Neural progenitor cell (in vitro differentiated cells): ENCODE data around the gene DTX1. TPM values are rescaled to one million over a fixed set of nuclear protein-coding genes. Genes with fewer than 3 reads are reported as not detected.
A peak's percentile ranks its signal among the peaks of the same experiment; 100 is the strongest.

Source experiments
- DNase-seq: peaks from one replicate; pipeline ENCODE4 v3.0.0-alpha.2; 2016; ENCODE audit warnings: low spot score
- H2AFZ ChIP-seq: fragments of 200-600 bp; sonication (generic); replicated peaks from 2 replicates; pipeline ENCODE4 v1.6.1; 2016; ENCODE audit warnings: antibody characterized with exemption
- H3F3A ChIP-seq: fragments of 200-600 bp; sonication (generic); 2 replicates; pipeline ENCODE4 v1.6.1; 2016; ENCODE audit warnings: antibody characterized with exemption, low read depth
- H3K27ac ChIP-seq: fragments of 200-600 bp; sonication (generic); 2 replicates; pipeline ENCODE4 v1.5.1; 2016; ENCODE audit warnings: mild to moderate bottlenecking
- H3K27me3 ChIP-seq: fragments of 200-600 bp; sonication (generic); 2 replicates; pipeline ENCODE4 v1.6.1; 2016; ENCODE audit warnings: mild to moderate bottlenecking, moderate library complexity
- H3K36me3 ChIP-seq: fragments of 200-600 bp; sonication (generic); 2 replicates; pipeline ENCODE4 v1.5.1; 2016
- H3K4me1 ChIP-seq: fragments of 200-600 bp; sonication (generic); 2 replicates; pipeline ENCODE4 v1.6.1; 2016; ENCODE audit warnings: mixed run types
- H3K4me2 ChIP-seq: fragments of 200-600 bp; sonication (generic); 2 replicates; pipeline ENCODE4 v1.6.1; 2016
- H3K4me3 ChIP-seq: fragments of 200-600 bp; sonication (generic); 2 replicates; pipeline ENCODE4 v1.5.1; 2016
- H3K79me2 ChIP-seq: fragments of 200-600 bp; sonication (generic); 2 replicates; pipeline ENCODE4 v1.6.1; 2016; ENCODE audit warnings: low read depth
- H3K9ac ChIP-seq: fragments of 200-600 bp; sonication (generic); 2 replicates; pipeline ENCODE4 v1.6.1; 2016
- H3K9me3 ChIP-seq: fragments of 200-600 bp; sonication (generic); 2 replicates; pipeline ENCODE4 v1.5.1; 2016; ENCODE audit warnings: low read depth
- H4K20me1 ChIP-seq: fragments of 200-600 bp; sonication (generic); 2 replicates; pipeline ENCODE4 v1.6.1; 2016; ENCODE audit warnings: low read depth
- H3K27ac Mint-ChIP-seq: 3 replicates; pipeline ENCODE4 v1.8.0; 2021; ENCODE audit warnings: mixed read lengths
- H3K27me3 Mint-ChIP-seq: 2 replicates; pipeline ENCODE4 v1.8.0; 2022; ENCODE audit warnings: low read depth, mild to moderate bottlenecking, inconsistent platforms, moderate library complexity, mixed read lengths; ENCODE audit not compliant: insufficient read depth
- H3K36me3 Mint-ChIP-seq: 3 replicates; pipeline ENCODE4 v1.8.0; 2021; ENCODE audit warnings: mixed read lengths
- H3K4me1 Mint-ChIP-seq: 3 replicates; pipeline ENCODE4 v1.8.0; 2021; ENCODE audit warnings: mixed read lengths
- H3K4me3 Mint-ChIP-seq: 3 replicates; pipeline ENCODE4 v1.8.0; 2021; ENCODE audit warnings: mild to moderate bottlenecking, moderate library complexity, mixed read lengths
- H3K9me3 Mint-ChIP-seq: 3 replicates; pipeline ENCODE4 v1.8.0; 2020; ENCODE audit warnings: mixed read lengths
- EZH2 ChIP-seq: fragments of 200-600 bp; sonication (generic); IDR thresholded peaks from 2 replicates; pipeline ENCODE4 v1.6.1; 2017; ENCODE audit warnings: antibody characterized with exemption, mild to moderate bottlenecking, moderate library complexity
- EZH2phosphoT487 ChIP-seq: fragments of 200-600 bp; sonication (generic); IDR thresholded peaks from 2 replicates; pipeline ENCODE4 v1.6.1; 2017; ENCODE audit warnings: antibody characterized with exemption
- total RNA-seq: library from RNA; depleted of rRNA; stranded (reverse); fragments of >200 nt; gene quantifications from 2 replicates; pipeline ENCODE4 v1.2.3, GENCODE V29; 2015; ENCODE audit warnings: low replicate concordance
- TF ChIP-seq, protein P1 (sequence below): fragments of 200-600 bp; sonication (generic); IDR thresholded peaks from 2 replicates; pipeline ENCODE4 v1.5.1; 2017; ENCODE audit warnings: antibody characterized with exemption, mild to moderate bottlenecking

DTX1 gene
- total RNA-seq, 1 donor from 2014 or later = 0.49 TPM

GRCh38 chr12:113064395-113065125 lies 8.0 kb downstream of the DTX1 start:
- no peak for DNase-seq
- Mint-ChIP-seq H3K9me3 (no peaks in the 10 kb centered on the region), H3K36me3 (no peaks in the 10 kb centered on the region), H3K4me3 (peak overlapping the region; percentile 73), H3K27ac (peak overlapping the region; percentile 10), H3K27me3 (peaks cover 6% of the 10 kb centered on the region), H3K4me1 (peaks cover 21% of the 10 kb centered on the region)
- peaks cover 7% of the 10 kb centered on the region for H3K4me1 ChIP-seq
- H3K27me3 ChIP-seq = peaks cover 38% of the 10 kb centered on the region
- peaks cover 68% of the 10 kb centered on the region for H4K20me1 ChIP-seq
- TF ChIP-seq, protein P1, sequence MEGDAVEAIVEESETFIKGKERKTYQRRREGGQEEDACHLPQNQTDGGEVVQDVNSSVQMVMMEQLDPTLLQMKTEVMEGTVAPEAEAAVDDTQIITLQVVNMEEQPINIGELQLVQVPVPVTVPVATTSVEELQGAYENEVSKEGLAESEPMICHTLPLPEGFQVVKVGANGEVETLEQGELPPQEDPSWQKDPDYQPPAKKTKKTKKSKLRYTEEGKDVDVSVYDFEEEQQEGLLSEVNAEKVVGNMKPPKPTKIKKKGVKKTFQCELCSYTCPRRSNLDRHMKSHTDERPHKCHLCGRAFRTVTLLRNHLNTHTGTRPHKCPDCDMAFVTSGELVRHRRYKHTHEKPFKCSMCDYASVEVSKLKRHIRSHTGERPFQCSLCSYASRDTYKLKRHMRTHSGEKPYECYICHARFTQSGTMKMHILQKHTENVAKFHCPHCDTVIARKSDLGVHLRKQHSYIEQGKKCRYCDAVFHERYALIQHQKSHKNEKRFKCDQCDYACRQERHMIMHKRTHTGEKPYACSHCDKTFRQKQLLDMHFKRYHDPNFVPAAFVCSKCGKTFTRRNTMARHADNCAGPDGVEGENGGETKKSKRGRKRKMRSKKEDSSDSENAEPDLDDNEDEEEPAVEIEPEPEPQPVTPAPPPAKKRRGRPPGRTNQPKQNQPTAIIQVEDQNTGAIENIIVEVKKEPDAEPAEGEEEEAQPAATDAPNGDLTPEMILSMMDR = no peak
- no peak for TF ChIP-seq EZH2phosphoT487
- TF ChIP-seq EZH2 = no peak
- no peaks in the 10 kb centered on the region for H3K9me3 ChIP-seq
- no peak overlapping the region for H3K27ac ChIP-seq
- H3K9ac ChIP-seq = no peak overlapping the region
- no peak overlapping the region for H2AFZ ChIP-seq
- no peaks in the 10 kb centered on the region for H3K36me3 ChIP-seq
- H3F3A ChIP-seq = peaks cover 6% of the 10 kb centered on the region
- H3K4me3 ChIP-seq = no peak overlapping the region
- H3K79me2 ChIP-seq = no peaks in the 10 kb centered on the region
- no peak overlapping the region for H3K4me2 ChIP-seq

- TF ChIP-seq EZH2 (no peak), EZH2phosphoT487 (no peak)
- TF ChIP-seq, protein P1 = no peak
- H3K4me3 Mint-ChIP-seq = no peak overlapping the region
- peaks cover 31% of the 10 kb centered on the region for H3K27me3 ChIP-seq
- H3F3A ChIP-seq = peaks cover 6% of the 10 kb centered on the region
- H3K79me2 ChIP-seq = no peaks in the 10 kb centered on the region
- no peak overlapping the region for H2AFZ ChIP-seq
- no peak overlapping the region for H3K4me3 ChIP-seq
- no peaks in the 10 kb centered on the region for H3K9me3 Mint-ChIP-seq
- peak; percentile 83 for DNase-seq
- peaks cover 68% of the 10 kb centered on the region for H4K20me1 ChIP-seq
- no peak overlapping the region for H3K27ac ChIP-seq
- peaks cover 7% of the 10 kb centered on the region for H3K4me1 ChIP-seq
- H3K27ac Mint-ChIP-seq = no peak overlapping the region
- peaks cover 6% of the 10 kb centered on the region for H3K27me3 Mint-ChIP-seq
- H3K4me1 Mint-ChIP-seq = peaks cover 21% of the 10 kb centered on the region
- no peaks in the 10 kb centered on the region for H3K36me3 ChIP-seq
- no peaks in the 10 kb centered on the region for H3K36me3 Mint-ChIP-seq
- peak overlapping the region; percentile 67 for H3K4me2 ChIP-seq
- H3K9me3 ChIP-seq = no peaks in the 10 kb centered on the region
- H3K9ac ChIP-seq = no peak overlapping the region
Observed at GRCh38 chr12:113065126-113066007, 8.8 kb downstream of the DTX1 start.

DNA sequence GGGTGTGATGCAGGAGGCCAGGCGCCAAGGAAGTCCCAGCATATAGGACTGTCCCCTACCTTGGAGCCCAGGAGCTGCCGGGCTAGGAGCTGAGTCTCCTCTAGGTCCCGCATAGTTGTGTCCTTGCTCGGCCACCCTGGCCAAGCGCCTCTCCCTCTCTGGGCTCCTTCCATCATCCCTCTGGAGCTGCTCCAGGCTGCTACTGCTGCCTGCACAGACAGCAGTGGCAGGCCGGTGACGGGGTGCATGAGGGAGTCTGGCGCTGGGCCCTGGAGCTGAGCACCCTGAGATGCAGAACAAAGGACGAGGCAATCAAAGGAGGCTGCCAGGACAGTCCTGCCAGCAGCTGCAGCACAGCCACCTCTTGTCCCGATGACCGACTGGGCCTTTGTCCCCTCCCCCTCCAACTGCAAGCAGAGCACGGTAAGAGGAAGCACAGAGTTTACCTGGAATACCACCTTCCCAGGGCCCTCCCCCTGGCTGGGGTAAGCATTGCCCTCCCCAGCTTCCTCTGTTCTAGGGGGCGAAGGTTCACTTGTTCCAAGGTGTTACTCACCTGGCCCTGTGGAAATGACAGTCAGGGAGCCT lies 10.4 kb downstream of the DTX1 start:
- no peak for DNase-seq
- no peaks in the 10 kb centered on the region for H3K36me3 Mint-ChIP-seq
- H2AFZ ChIP-seq = no peak overlapping the region
- H3K27me3 Mint-ChIP-seq = peaks cover 4% of the 10 kb centered on the region
- TF ChIP-seq EZH2 = no peak
- no peak for TF ChIP-seq EZH2phosphoT487
- TF ChIP-seq, protein P1 = no peak
- no peak overlapping the region for H3K9ac ChIP-seq
- no peaks in the 10 kb centered on the region for H3K9me3 ChIP-seq
- no peaks in the 10 kb centered on the region for H3K9me3 Mint-ChIP-seq
- H4K20me1 ChIP-seq = peaks cover 74% of the 10 kb centered on the region
- H3K79me2 ChIP-seq = no peaks in the 10 kb centered on the region
- no peak overlapping the region for H3K27ac Mint-ChIP-seq
- H3K4me3 ChIP-seq = no peak overlapping the region
- peaks cover 6% of the 10 kb centered on the region for H3F3A ChIP-seq
- H3K36me3 ChIP-seq = no peaks in the 10 kb centered on the region
- no peak overlapping the region for H3K4me2 ChIP-seq
- H3K4me3 Mint-ChIP-seq = no peak overlapping the region
- peaks cover 22% of the 10 kb centered on the region for H3K27me3 ChIP-seq
- peaks cover 29% of the 10 kb centered on the region for H3K4me1 Mint-ChIP-seq
- peaks cover 15% of the 10 kb centered on the region for H3K4me1 ChIP-seq
- H3K27ac ChIP-seq = no peak overlapping the region
